ENCODE results near the gene DGKH. TPM values are rescaled to one million over a fixed set of nuclear protein-coding genes. Genes with fewer than 3 reads are reported as not detected.

The DGKH gene
- total and polyA plus RNA-seq, 2 of the 13 experiments (the other 11 are each of a cell fraction or from before 2014, with no cell fraction given), result 0.01 to 0.13 TPM

DNA sequence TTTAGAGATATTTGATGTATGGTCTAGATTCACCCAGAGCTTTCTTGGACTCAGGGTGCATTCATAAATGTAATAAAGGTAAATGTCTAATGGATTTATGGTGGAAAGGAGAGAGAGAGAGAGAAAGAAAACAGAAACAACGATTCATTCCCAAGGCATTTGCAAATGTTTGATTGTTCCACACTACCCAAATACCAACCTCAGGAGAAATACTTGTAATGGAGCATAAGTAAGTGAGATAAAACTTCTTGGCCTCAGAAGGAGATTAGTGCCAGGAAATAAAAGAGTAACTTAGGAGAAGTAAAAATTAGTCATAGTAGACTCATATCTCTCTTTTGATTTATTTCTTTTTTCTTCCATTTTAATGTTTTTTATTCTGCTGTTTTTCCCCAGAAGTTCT is 40.6 kb upstream of the DGKH start:
- Histone ChIP-seq H2AFZ (ENCODE audit: low read length) (no peak overlapping the region), H3K4me3 (replicated peaks in 1 of 3; ENCODE audit: insufficient read depth in 1 of 3, low read depth in 2 of 3, low read length in 3 of 3) (no peak overlapping the region), H3K9ac (ENCODE audit: insufficient read depth, low read depth, low read length) (no peak overlapping the region), H3K79me2 (ENCODE audit: insufficient read depth, low read length) (no peaks in the 10 kb centered on the region), H3K27ac (ENCODE audit: extremely low read length, insufficient read depth, low read length) (no peak overlapping the region), H3K4me2 (ENCODE audit: low read depth, low read length) (no peak overlapping the region), H4K20me1 (ENCODE audit: insufficient read depth, low read length) (no peaks in the 10 kb centered on the region), H3K4me1 (ENCODE audit: insufficient read depth, low read length) (peaks cover 6% of the 10 kb centered on the region; the same call in 1 of the 2 replicates), H3K9me3 (ENCODE audit: low read length) (no peaks in the 10 kb centered on the region), H3K27me3 (ENCODE audit: control insufficient read depth in 1 of 2, insufficient read depth in 2 of 2, low read length in 2 of 2) (peaks cover 1 to 9% of the 10 kb centered on the region in 2 experiments; a peak in 2 of 5 replicates), H3K36me3 (replicated peaks in 1 of 2; ENCODE audit: control insufficient read depth in 1 of 2, insufficient read depth in 2 of 2, low read length in 2 of 2) (no peaks in the 10 kb centered on the region)
- in situ Hi-C loops (cut with HindIII; ENCODE audit: extremely low pct_ligation_motif_present, low pct_unique_long_range_greater_than_20kb), result no loop called here
- ChIA-PET CTCF (ENCODE audit: low intra/inter-chr PET ratio, low total read pairs) (no interaction called here), POLR2A (no interaction called here)
- DNase-seq (ENCODE audit: low spot score) (no peak), FAIRE-seq (no peak), ATAC-seq (no peak)
- intact Hi-C loops (cut with micrococcal nuclease; ENCODE audit: unreplicated experiment), result no loop called here
- TF ChIP-seq ZMYM3 (CRISPR knock-in tag; IDR thresholded peaks at IDR 0.05), result no peak
- no peak for TF ChIP-seq ZNF136 (CRISPR knock-in tag; IDR thresholded peaks at IDR 0.05; ENCODE audit: low read depth)
- TF ChIP-seq ZNF235 (CRISPR knock-in tag; IDR thresholded peaks at IDR 0.05; ENCODE audit: borderline replicate concordance), result no peak
- TF ChIP-seq NCOA2 (CRISPR knock-in tag; IDR thresholded peaks at IDR 0.05), result no peak
- no peak for TF ChIP-seq TOE1 (CRISPR knock-in tag; IDR thresholded peaks at IDR 0.05)
- TF ChIP-seq MED13 (CRISPR knock-in tag; IDR thresholded peaks at IDR 0.05), result no peak
- TF ChIP-seq, protein P1, sequence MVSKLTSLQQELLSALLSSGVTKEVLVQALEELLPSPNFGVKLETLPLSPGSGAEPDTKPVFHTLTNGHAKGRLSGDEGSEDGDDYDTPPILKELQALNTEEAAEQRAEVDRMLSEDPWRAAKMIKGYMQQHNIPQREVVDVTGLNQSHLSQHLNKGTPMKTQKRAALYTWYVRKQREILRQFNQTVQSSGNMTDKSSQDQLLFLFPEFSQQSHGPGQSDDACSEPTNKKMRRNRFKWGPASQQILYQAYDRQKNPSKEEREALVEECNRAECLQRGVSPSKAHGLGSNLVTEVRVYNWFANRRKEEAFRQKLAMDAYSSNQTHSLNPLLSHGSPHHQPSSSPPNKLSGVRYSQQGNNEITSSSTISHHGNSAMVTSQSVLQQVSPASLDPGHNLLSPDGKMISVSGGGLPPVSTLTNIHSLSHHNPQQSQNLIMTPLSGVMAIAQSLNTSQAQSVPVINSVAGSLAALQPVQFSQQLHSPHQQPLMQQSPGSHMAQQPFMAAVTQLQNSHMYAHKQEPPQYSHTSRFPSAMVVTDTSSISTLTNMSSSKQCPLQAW (CRISPR knock-in tag; IDR thresholded peaks at IDR 0.05), result no peak
- TF ChIP-seq STAT5B (CRISPR knock-in tag; IDR thresholded peaks at IDR 0.05), result no peak
- TF ChIP-seq ZNF24 (IDR thresholded peaks at IDR 0.05), result no peak
- no peak for TF ChIP-seq ZSCAN12 (CRISPR knock-in tag; IDR thresholded peaks at IDR 0.05)
- no peak for TF ChIP-seq MBD4 (IDR thresholded peaks at IDR 0.05; ENCODE audit: borderline replicate concordance, low read length)
- TF ChIP-seq, protein P2, sequence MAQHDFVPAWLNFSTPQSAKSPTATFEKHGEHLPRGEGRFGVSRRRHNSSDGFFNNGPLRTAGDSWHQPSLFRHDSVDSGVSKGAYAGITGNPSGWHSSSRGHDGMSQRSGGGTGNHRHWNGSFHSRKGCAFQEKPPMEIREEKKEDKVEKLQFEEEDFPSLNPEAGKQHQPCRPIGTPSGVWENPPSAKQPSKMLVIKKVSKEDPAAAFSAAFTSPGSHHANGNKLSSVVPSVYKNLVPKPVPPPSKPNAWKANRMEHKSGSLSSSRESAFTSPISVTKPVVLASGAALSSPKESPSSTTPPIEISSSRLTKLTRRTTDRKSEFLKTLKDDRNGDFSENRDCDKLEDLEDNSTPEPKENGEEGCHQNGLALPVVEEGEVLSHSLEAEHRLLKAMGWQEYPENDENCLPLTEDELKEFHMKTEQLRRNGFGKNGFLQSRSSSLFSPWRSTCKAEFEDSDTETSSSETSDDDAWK (CRISPR knock-in tag; IDR thresholded peaks at IDR 0.05), result no peak
- 2% methylated on average over 1 of the region's 1 CpG for WGBS (ENCODE audit: low lambda C conversion rate)
- no TSS peak for BruUV-seq (replicated peaks)
